Activated T-helper 1 cell treated with anti-CD3 and anti-CD28 coated beads, Interleukin-12 subunit alpha, Interleukin-12 subunit beta, Interleukin-2, Interleukin-4 antibody, amounts not matched to agents 30 ng/mL and 10 ng/mL and 1 ng/mL, durations not matched to agents 14 hours and 24 hours and 36 hours (primary cell): ENCODE data around the gene C16orf78. TPM values are rescaled to one million over a fixed set of nuclear protein-coding genes. Genes with fewer than 3 reads are reported as not detected.
A peak's percentile ranks its signal among the peaks of the same experiment; 100 is the strongest.

Source experiments
- DNase-seq: peaks from one replicate; pipeline ENCODE4 v3.0.0; 2021; ENCODE audit warnings: low spot score
- H3K27ac Mint-ChIP-seq: one replicate; pipeline ENCODE4 v1.8.0; 2021; ENCODE audit warnings: mild to moderate bottlenecking, mixed read lengths
- H3K27me3 Mint-ChIP-seq: one replicate; pipeline ENCODE4 v1.8.0; 2022; ENCODE audit warnings: mild to moderate bottlenecking, moderate library complexity, mixed read lengths; ENCODE audit not compliant: insufficient read depth
- H3K36me3 Mint-ChIP-seq: one replicate; pipeline ENCODE4 v1.8.0; 2021; ENCODE audit warnings: low read depth, mixed read lengths
- H3K4me1 Mint-ChIP-seq: one replicate; pipeline ENCODE4 v1.8.0; 2021; ENCODE audit warnings: low read depth, mixed read lengths
- H3K4me3 Mint-ChIP-seq: one replicate; pipeline ENCODE4 v1.8.0; 2021; ENCODE audit warnings: mild to moderate bottlenecking, moderate library complexity, mixed read lengths
- H3K9me3 Mint-ChIP-seq: one replicate; pipeline ENCODE4 v1.8.0; 2021; ENCODE audit warnings: mixed read lengths
- intact Hi-C: fragments of 100-400 bp; cut with micrococcal nuclease; formaldehyde crosslinking; loops from one replicate; pipeline ENCODE4 v1.15.1; 2024
- total RNA-seq: library from RNA; stranded (reverse); gene quantifications from 2 replicates; pipeline ENCODE4 v1.2.3, GENCODE V29; 2022

Gene C16orf78
- total RNA-seq, 1 donor from 2014 or later: not detected

- DNase-seq: no peak
- Mint-ChIP-seq H3K9me3 (no peaks in the 10 kb centered on the region), H3K27me3 (peaks cover 3% of the 10 kb centered on the region), H3K27ac (no peak overlapping the region), H3K4me1 (no peaks in the 10 kb centered on the region), H3K36me3 (no peaks in the 10 kb centered on the region), H3K4me3 (no peak overlapping the region)
- intact Hi-C loops: no loop called here
Observed at GRCh38 chr16:49342336-49343265, 31.0 kb upstream of the C16orf78 start.

GRCh38 chr16:49343291-49343690 is 30.3 kb upstream of the C16orf78 start:
- H3K9me3 Mint-ChIP-seq: no peaks in the 10 kb centered on the region
- H3K27ac Mint-ChIP-seq: no peak overlapping the region
- no peak overlapping the region for H3K4me3 Mint-ChIP-seq
- DNase-seq: no peak
- H3K36me3 Mint-ChIP-seq: no peaks in the 10 kb centered on the region
- H3K4me1 Mint-ChIP-seq: no peaks in the 10 kb centered on the region
- intact Hi-C loops: no loop called here
- H3K27me3 Mint-ChIP-seq: peaks cover 1% of the 10 kb centered on the region

GRCh38 chr16:49344401-49344800 is 29.2 kb upstream of the C16orf78 start:
- intact Hi-C loops: no loop called here
- no peaks in the 10 kb centered on the region for H3K4me1 Mint-ChIP-seq
- no peak overlapping the region for H3K4me3 Mint-ChIP-seq
- no peaks in the 10 kb centered on the region for H3K36me3 Mint-ChIP-seq
- H3K27me3 Mint-ChIP-seq: no peaks in the 10 kb centered on the region
- H3K9me3 Mint-ChIP-seq: no peaks in the 10 kb centered on the region
- no peak overlapping the region for H3K27ac Mint-ChIP-seq
- no peak for DNase-seq

- Mint-ChIP-seq H3K27me3 (no peaks in the 10 kb centered on the region), H3K27ac (no peak overlapping the region), H3K4me3 (no peak overlapping the region), H3K36me3 (no peaks in the 10 kb centered on the region), H3K9me3 (no peaks in the 10 kb centered on the region), H3K4me1 (no peaks in the 10 kb centered on the region)
- intact Hi-C loops: no loop called here
- no peak for DNase-seq
Observed at GRCh38 chr16:49345829-49346228, 27.8 kb upstream of the C16orf78 start.

DNA sequence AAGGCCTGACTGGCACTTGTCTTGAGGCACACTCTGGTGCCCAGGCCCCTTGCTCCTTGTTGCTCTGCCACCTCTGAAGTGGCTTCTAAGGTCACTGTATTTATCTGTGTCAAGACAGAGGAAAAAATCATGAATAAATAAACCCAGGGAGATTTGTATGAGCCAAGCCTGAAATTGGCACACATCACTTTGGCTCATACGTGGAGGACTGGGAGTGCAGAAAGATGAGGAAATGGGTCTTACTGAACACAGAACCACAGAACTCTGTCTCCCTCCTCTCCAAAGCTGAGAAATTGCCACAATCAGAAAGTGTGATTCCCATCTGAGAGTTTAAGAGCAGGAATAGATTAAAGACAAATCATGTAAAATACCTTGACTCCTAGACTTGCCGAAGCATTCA is 27.1 kb upstream of the C16orf78 start:
- H3K27ac Mint-ChIP-seq: no peak overlapping the region
- DNase-seq: no peak
- no peaks in the 10 kb centered on the region for H3K36me3 Mint-ChIP-seq
- H3K9me3 Mint-ChIP-seq: no peaks in the 10 kb centered on the region
- H3K4me3 Mint-ChIP-seq: no peak overlapping the region
- no peaks in the 10 kb centered on the region for H3K27me3 Mint-ChIP-seq
- no peaks in the 10 kb centered on the region for H3K4me1 Mint-ChIP-seq
- intact Hi-C loops: no loop called here

DNA sequence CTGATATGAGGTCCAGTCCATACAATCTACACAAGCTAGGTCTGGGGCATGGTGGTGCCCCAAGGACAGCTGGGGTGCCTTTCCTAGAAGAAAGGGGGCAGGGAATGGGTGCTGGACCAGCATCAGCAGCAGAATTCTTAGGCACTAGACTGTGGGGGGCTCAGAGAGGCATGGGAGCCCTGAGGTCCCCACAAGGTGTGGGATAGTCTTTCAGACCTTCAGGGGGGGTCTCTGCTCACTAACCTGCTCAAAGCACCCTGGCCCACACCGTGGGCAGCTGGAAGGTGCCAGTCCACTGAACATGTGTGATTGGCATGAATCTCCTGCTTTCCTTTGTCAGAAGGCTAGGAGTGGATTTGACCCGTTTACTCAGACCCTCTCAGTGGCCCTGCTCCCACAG is 26.1 kb upstream of the C16orf78 start:
- intact Hi-C loops: no loop called here
- no peak for DNase-seq
- no peaks in the 10 kb centered on the region for H3K9me3 Mint-ChIP-seq
- H3K4me1 Mint-ChIP-seq: no peaks in the 10 kb centered on the region
- H3K4me3 Mint-ChIP-seq: no peak overlapping the region
- no peaks in the 10 kb centered on the region for H3K27me3 Mint-ChIP-seq
- H3K27ac Mint-ChIP-seq: no peak overlapping the region
- H3K36me3 Mint-ChIP-seq: no peaks in the 10 kb centered on the region

- no peaks in the 10 kb centered on the region for H3K9me3 Mint-ChIP-seq
- H3K4me1 Mint-ChIP-seq: no peaks in the 10 kb centered on the region
- no peak for DNase-seq
- H3K36me3 Mint-ChIP-seq: no peaks in the 10 kb centered on the region
- H3K4me3 Mint-ChIP-seq: no peak overlapping the region
- no peak overlapping the region for H3K27ac Mint-ChIP-seq
- no peaks in the 10 kb centered on the region for H3K27me3 Mint-ChIP-seq
- intact Hi-C loops: no loop called here
Observed at GRCh38 chr16:49348408-49349176, 25.0 kb upstream of the C16orf78 start.

DNA sequence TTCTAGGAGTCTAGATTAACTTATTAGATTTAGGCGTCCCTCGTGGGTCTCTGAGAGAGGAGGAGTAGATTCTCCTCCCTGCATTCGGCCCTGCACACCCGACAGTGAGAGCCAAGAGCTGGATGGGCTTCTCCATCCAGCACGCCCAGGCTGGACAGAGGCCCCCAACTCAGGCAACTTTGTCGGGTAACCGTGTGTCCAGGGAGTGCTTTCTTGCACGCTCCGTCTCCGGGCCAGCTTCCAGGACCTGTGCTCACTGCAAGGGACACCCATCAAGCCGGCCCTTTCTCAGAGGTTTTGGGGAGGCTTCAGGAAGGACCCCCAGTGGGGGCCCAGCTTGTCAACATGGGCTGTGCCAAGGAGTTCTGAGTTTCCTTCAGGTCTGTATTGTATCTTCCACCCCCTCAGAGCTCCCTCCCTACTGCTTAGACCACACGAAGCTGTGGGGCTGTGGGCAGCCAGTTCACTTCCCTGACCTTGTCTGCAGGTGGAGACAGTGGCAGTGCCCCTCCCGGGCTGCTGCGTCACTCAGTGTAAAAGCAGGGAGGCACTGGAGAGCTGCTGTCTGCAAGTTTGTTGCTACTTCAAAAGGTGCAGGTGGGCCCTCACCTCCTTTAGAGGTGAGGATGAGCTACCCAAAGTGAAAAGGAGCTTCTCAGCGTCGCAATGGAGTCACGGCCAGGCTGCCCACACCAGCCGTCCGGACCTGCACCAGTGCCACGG is 24.0 kb upstream of the C16orf78 start:
- H3K27me3 Mint-ChIP-seq: peaks cover 2% of the 10 kb centered on the region
- H3K36me3 Mint-ChIP-seq: no peaks in the 10 kb centered on the region
- H3K4me3 Mint-ChIP-seq: no peak overlapping the region
- no peak overlapping the region for H3K27ac Mint-ChIP-seq
- no peaks in the 10 kb centered on the region for H3K4me1 Mint-ChIP-seq
- DNase-seq: no peak
- H3K9me3 Mint-ChIP-seq: no peaks in the 10 kb centered on the region
- intact Hi-C loops: no loop called here

DNA sequence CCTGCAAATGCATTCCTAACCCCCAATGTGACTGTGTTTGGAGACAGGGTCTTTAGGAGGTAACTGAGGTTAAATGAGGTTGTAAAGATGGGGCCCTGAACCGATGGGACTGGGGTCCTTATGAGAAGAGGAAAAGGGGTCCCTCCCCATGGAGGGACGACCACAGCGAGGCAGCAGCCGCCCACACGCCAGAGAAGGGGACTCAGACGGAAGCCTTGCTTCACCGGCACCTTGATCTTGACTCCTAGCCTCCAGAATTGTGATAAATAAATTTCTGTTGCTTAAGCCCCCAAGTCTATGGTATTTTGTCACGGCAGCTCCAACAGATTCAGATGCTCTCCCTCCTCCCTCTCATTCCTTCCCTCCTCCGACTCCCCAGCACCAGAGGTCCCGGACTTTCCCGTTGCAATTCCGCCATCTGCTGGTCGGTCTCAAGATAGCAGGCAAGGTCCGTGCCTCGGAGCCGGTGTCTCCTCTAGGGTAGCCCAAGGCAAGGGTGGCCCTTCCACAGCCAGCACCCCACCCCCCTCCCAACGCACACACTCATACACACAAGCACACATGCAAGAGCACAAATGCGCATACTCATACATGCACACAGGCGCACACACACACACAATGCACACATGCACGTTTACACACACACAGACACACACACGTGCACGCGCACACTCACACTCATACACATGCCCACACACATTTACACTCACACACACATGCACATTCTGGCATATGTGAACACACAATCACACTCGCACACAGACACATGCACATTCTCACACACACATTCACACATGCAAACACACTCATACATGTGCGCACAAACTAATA is 23.1 kb upstream of the C16orf78 start:
- Mint-ChIP-seq H3K36me3 (no peaks in the 10 kb centered on the region), H3K27ac (no peak overlapping the region), H3K4me1 (no peaks in the 10 kb centered on the region), H3K9me3 (no peaks in the 10 kb centered on the region), H3K27me3 (peaks cover 2% of the 10 kb centered on the region), H3K4me3 (no peak overlapping the region)
- intact Hi-C loops: no loop called here
- peak; percentile 32 for DNase-seq

DNA sequence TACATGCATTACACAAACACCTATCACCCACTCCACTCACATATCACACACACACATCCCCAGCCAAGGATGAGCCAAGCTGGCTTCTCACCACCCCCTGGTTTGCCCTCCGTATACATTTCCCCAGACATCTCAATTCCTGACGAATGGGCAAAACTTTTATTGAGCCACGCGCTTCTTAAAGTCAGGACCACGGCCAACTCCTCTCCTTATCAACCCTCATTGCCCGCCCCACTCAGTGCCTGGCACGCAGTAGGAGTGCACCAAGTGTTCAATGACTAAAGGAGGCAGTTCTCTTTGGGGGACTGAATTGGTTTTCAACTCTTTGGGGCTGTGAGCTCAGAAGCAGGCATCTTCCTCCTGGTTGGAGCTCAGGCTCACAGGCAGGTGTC is 22.5 kb upstream of the C16orf78 start:
- Mint-ChIP-seq H3K4me3 (no peak overlapping the region), H3K27me3 (peaks cover 2% of the 10 kb centered on the region), H3K36me3 (no peaks in the 10 kb centered on the region), H3K4me1 (no peaks in the 10 kb centered on the region), H3K27ac (no peak overlapping the region), H3K9me3 (no peaks in the 10 kb centered on the region)
- intact Hi-C loops: no loop called here
- DNase-seq: no peak

GRCh38 chr16:49352892-49353291 is 20.7 kb upstream of the C16orf78 start:
- H3K4me1 Mint-ChIP-seq: no peaks in the 10 kb centered on the region
- no peak overlapping the region for H3K27ac Mint-ChIP-seq
- intact Hi-C loops: no loop called here
- H3K27me3 Mint-ChIP-seq: peaks cover 2% of the 10 kb centered on the region
- no peaks in the 10 kb centered on the region for H3K36me3 Mint-ChIP-seq
- DNase-seq: no peak
- no peaks in the 10 kb centered on the region for H3K9me3 Mint-ChIP-seq
- H3K4me3 Mint-ChIP-seq: no peak overlapping the region

DNA sequence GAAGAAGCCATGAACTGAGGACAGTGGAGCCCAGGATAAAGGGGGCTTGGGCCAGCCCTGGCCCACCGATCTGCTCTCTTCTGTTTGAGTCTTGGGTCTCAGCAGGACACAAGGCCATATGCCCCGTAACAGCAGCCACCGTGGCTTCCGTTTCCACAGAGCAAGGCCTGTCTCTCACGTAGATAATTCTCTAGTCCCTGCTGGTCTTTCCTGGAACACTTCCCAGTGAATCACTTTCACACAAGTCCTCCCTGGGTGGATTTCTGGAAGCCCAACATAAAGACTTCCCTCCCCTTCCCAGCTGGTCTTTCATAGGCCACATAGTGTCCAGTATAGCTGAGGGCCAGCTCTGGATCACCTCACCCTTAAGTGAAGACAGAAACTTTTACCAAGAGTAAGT is 19.9 kb upstream of the C16orf78 start:
- H3K36me3 Mint-ChIP-seq: no peaks in the 10 kb centered on the region
- intact Hi-C loops: no loop called here
- H3K4me1 Mint-ChIP-seq: no peaks in the 10 kb centered on the region
- H3K4me3 Mint-ChIP-seq: no peak overlapping the region
- peaks cover 2% of the 10 kb centered on the region for H3K27me3 Mint-ChIP-seq
- no peak overlapping the region for H3K27ac Mint-ChIP-seq
- DNase-seq: no peak
- H3K9me3 Mint-ChIP-seq: no peaks in the 10 kb centered on the region
